ENCODE results near the gene ODAPH. TPM values are rescaled to one million over a fixed set of nuclear protein-coding genes. Genes with fewer than 3 reads are reported as not detected.

ODAPH gene
- total and polyA plus RNA-seq, 2 of the 4 experiments (the other 2 are of a cell fraction): not detected

DNA sequence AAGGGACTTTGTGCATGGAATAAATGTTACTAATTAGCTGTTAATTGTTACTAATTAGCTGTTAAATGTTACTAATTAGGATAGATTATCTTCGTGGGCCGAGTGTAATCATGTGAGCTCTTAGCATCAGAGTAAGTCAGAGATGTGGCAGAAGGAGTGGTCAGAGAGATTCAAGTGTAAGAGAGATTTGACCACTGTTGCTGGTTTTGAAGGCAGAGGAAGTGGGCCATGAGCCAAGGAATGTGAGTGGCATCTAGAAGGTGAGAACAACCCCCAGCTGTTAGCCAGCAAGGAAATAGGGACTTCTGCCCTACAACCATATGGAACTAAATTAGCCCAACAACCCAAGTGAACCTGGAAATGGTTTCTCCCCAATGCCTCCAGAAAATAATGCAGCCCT lies 28.2 kb downstream of the ODAPH start:
- H3K56ac ChIP-seq (ENCODE audit: extremely low read depth, insufficient read depth, low read length): no peak overlapping the region
- no peak overlapping the region for H4K91ac ChIP-seq (ENCODE audit: insufficient read depth, low read depth, low read length)
- H3K4me2 ChIP-seq (ENCODE audit: low read depth, low read length): no peak overlapping the region
- dilution Hi-C loops (cut with HindIII; ENCODE audit: low sequenced_read_pairs, unreplicated experiment) (no loop called here), intact Hi-C loops (cut with micrococcal nuclease) (no loop called here), in situ Hi-C loops (cut with MboI; ENCODE audit: low sequenced_read_pairs) (no loop called here)
- no TSS peak for BruUV-seq (replicated peaks)
- ATAC-seq (ENCODE audit: low read depth) (no peak), DNase-seq (no peak)
- no peak overlapping the region for H3K18ac ChIP-seq (ENCODE audit: low read depth, low read length)
- no peak overlapping the region for H3K9ac ChIP-seq (ENCODE audit: low read depth, low read length)
- H3K4me3 ChIP-seq (ENCODE audit: insufficient read depth, low read depth, low read length): no peak overlapping the region
- no peaks in the 10 kb centered on the region for H3K4me1 ChIP-seq (ENCODE audit: control insufficient read depth, insufficient read depth, low read length)
- H3K79me1 ChIP-seq (ENCODE audit: low read depth in 1 of 2, low read length in 2 of 2): no peaks in the 10 kb centered on the region
- no peak overlapping the region for H3K23ac ChIP-seq (ENCODE audit: low read depth, low read length)
- peaks cover 7% of the 10 kb centered on the region for H3K27me3 ChIP-seq (ENCODE audit: control insufficient read depth, insufficient read depth, low read length)
- H2BK5ac ChIP-seq (ENCODE audit: low read depth, low read length, poor library complexity, severe bottlenecking): no peak overlapping the region
- ChIA-PET CTCF (interaction anchor here (0.7 to 2.0 kb wide), 2 partner anchors 9 to 13 kb away, joined by 3 to 4 read pairs; no protein-coding TSS in a partner anchor), POLR2A (ENCODE audit: unreplicated experiment) (no interaction called here)
- TF ChIP-seq SMC3 (IDR thresholded peaks at IDR 0.05; ENCODE audit: low read depth, low read length): no peak
- H3K4ac ChIP-seq (ENCODE audit: low read depth, low read length): no peak overlapping the region
- H2BK15ac ChIP-seq (ENCODE audit: low read depth, low read length): no peak overlapping the region
- no peak overlapping the region for H2AK5ac ChIP-seq (ENCODE audit: low read depth, low read length)
- no peak overlapping the region for H2BK120ac ChIP-seq (ENCODE audit: low read depth, low read length)
- no peak overlapping the region for H2BK20ac ChIP-seq (ENCODE audit: low read depth, low read length)
- no peaks in the 10 kb centered on the region for H4K20me1 ChIP-seq (ENCODE audit: insufficient read depth, low read length)
- H3K14ac ChIP-seq (replicated peaks; ENCODE audit: low read depth, low read length): no peak overlapping the region
- 10% methylated on average over 2 of the region's 2 CpGs; no CpG with 5 or more reads in 1 of the 2 experiments for WGBS, 2 experiments (ENCODE audit: extremely low coverage in 2 of 2, insufficient read length in 1 of 2)
- H4K8ac ChIP-seq (ENCODE audit: low read depth in 2 of 2, low read length in 2 of 2): no peak overlapping the region
- H3K27ac ChIP-seq (ENCODE audit: insufficient read depth, low read length): no peak overlapping the region
- no peak overlapping the region for H2AFZ ChIP-seq (replicated peaks; ENCODE audit: low read length, poor library complexity)
- no peaks in the 10 kb centered on the region for H3K9me3 ChIP-seq (ENCODE audit: control insufficient read depth, insufficient read depth, low read length)
- H3K9me1 ChIP-seq (ENCODE audit: insufficient read depth, low read length): no peaks in the 10 kb centered on the region
- no peak overlapping the region for H4K5ac ChIP-seq (ENCODE audit: low read depth, low read length)
- no peak overlapping the region for H2AK9ac ChIP-seq (replicated peaks; ENCODE audit: low read depth, low read length, poor library complexity)
- no peaks in the 10 kb centered on the region for H3K36me3 ChIP-seq (ENCODE audit: control insufficient read depth, insufficient read depth, low read length)
